T-cell (primary cell): Measurements from ENCODE around the gene WNT10A. TPM values are rescaled to one million over a fixed set of nuclear protein-coding genes. Genes with fewer than 3 reads are reported as not detected.
"Not testable (repeated sequence)": the region's sequence is repeated elsewhere in the genome, so short reads cannot be mapped to it uniquely, and the experiment has no call there.

Source experiments
- ATAC-seq, 4 experiments: fragments of 200-7000 bp in 3 of 4; fragments of 150-1000 bp in 1 of 4; cut with Tn5 transposase; replicated peaks in 1 of 4; 1 replicate in 3 of 4; 2 replicates in 1 of 4; pipeline ENCODE4 v1.10.0; 2021; ENCODE audit warnings: moderate library complexity in 3 of 4, mild to moderate bottlenecking in 2 of 4, moderate number of reproducible peaks in 1 of 4
- CTCF ChIA-PET, 2 donors: fragments of 300-600 bp; sonication (Branson Sonifier 250); formaldehyde crosslinking; loops; one replicate each; lab custom pipeline; 2022; ENCODE audit warnings: antibody characterized with exemption in 2 of 2; lab: Charles Lee
- POLR2A ChIA-PET, 2 donors: fragments of 300-600 bp; sonication (Branson Sonifier 250); formaldehyde crosslinking; loops; one replicate each; lab custom pipeline; 2022; ENCODE audit warnings: antibody characterized with exemption in 2 of 2; lab: Charles Lee
- DNase-seq, 35 experiments: peaks; one replicate each; pipeline versions ENCODE4 v3.0.0 to v3.0.0-alpha.2; 2013 to 2023
- H3K27ac ChIP-seq: one replicate; pipeline ENCODE4 v1.5.1; 2013; ENCODE audit warnings: low read length
- H3K27me3 ChIP-seq, 2 experiments: replicated peaks in 1 of 2; 1 replicate in 1 of 2; 2 replicates in 1 of 2; pipeline versions ENCODE4 v1.6.1 to v1.7.0; 2013; ENCODE audit warnings: low read length in 1 of 2, mixed read lengths in 1 of 2; ENCODE audit not compliant: control insufficient read depth in 2 of 2, insufficient read depth in 2 of 2; ENCODE audit errors: extremely low read depth in 1 of 2
- H3K36me3 ChIP-seq, 2 donors: 1 replicate in 1 of 2; 2 replicates in 1 of 2; pipeline versions ENCODE4 v1.6.1 to v1.7.0; 2013; ENCODE audit warnings: low read length in 1 of 2; ENCODE audit not compliant: control insufficient read depth in 2 of 2, insufficient read depth in 1 of 2; ENCODE audit errors: extremely low read depth in 1 of 2
- H3K4me1 ChIP-seq, 2 experiments: 1 replicate in 1 of 2; 2 replicates in 1 of 2; pipeline versions ENCODE4 v1.6.1 to v1.7.0; 2013; ENCODE audit warnings: low read length in 2 of 2, mixed read lengths in 1 of 2; ENCODE audit not compliant: insufficient read depth in 2 of 2, control insufficient read depth in 1 of 2; ENCODE audit errors: extremely low read depth in 1 of 2
- H3K4me3 ChIP-seq, 2 donors: 1 replicate in 1 of 2; 2 replicates in 1 of 2; pipeline versions ENCODE4 v1.5.1 to v1.7.0; 2013; ENCODE audit warnings: mild to moderate bottlenecking in 2 of 2, low read length in 1 of 2, moderate library complexity in 1 of 2; ENCODE audit not compliant: control insufficient read depth in 1 of 2; ENCODE audit errors: extremely low read depth in 1 of 2
- H3K9me3 ChIP-seq: 2 replicates; pipeline ENCODE4 v1.7.0; 2013
- H3K27ac Mint-ChIP-seq, 2 donors: one replicate each; pipeline ENCODE4 v1.8.0; 2020 to 2021; ENCODE audit warnings: mild to moderate bottlenecking in 2 of 2, mixed read lengths in 2 of 2
- H3K27me3 Mint-ChIP-seq, 2 donors: one replicate each; pipeline ENCODE4 v1.8.0; 2021 to 2022; ENCODE audit warnings: mixed read lengths in 2 of 2
- H3K36me3 Mint-ChIP-seq: one replicate; pipeline ENCODE4 v1.8.0; 2021; ENCODE audit warnings: mixed read lengths
- H3K4me1 Mint-ChIP-seq, 3 donors: one replicate each; pipeline ENCODE4 v1.8.0; 2020 to 2022; ENCODE audit warnings: mixed read lengths in 3 of 3, mild to moderate bottlenecking in 1 of 3
- H3K4me3 Mint-ChIP-seq, 3 donors: one replicate each; pipeline ENCODE4 v1.8.0; 2020 to 2022; ENCODE audit warnings: mild to moderate bottlenecking in 3 of 3, mixed read lengths in 3 of 3, moderate library complexity in 3 of 3
- H3K9me3 Mint-ChIP-seq, 3 donors: one replicate each; pipeline ENCODE4 v1.8.0; 2020 to 2022; ENCODE audit warnings: mixed read lengths in 3 of 3
- WGBS: methylation state at CpG from one replicate; pipeline ENCODE4 v1.1.5; 2013; ENCODE audit warnings: missing lambda C conversion rate; ENCODE audit not compliant: insufficient coverage; 5-methylcytosine and 5-hydroxymethylcytosine counted together
- total RNA-seq, 35 experiments: library from RNA in 6 of 35; stranded (reverse) in 6 of 35; fragments of 120-200 nt in 1 of 35; gene quantifications; one replicate each; pipeline versions ENCODE4 v1.2.1 to v1.2.4 and lab custom pipeline; 2013 to 2026

Gene WNT10A
- total RNA-seq, 5 donors from 2014 or later (not counting 1 experiment from before 2014, with no cell fraction given) = 3.1 to 10.7 (median 6.1) TPM

DNA sequence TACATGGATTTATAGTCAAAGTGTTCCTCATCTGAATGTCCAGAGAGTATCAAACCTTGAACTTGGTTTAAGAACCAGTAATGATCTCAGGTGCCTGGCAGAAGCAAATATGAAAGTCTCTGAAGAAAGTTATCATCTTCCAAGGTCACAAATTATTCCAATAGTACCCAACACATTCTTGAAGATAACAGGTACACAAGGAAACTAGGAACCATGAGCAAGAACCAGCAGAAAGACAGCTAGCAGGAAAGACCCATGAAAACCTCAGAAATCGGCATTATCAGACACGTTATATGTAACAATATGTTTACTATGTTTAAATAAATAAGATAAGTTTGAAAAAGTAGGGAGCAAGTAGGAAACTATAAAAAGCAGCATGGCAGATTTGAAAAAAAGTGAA, 43.2 kb upstream of the WNT10A start:
- Histone ChIP-seq H3K9me3 (peaks cover 3% of the 10 kb centered on the region), H3K27ac (no peak overlapping the region), H3K4me1 (no peaks in the 10 kb centered on the region), H3K27me3 (peaks cover 6 to 31% of the 10 kb centered on the region in 2 experiments), H3K36me3 (no peaks in the 10 kb centered on the region), H3K4me3 (no peak overlapping the region)
- H3K27me3 Mint-ChIP-seq = peaks cover 37 to 59% of the 10 kb centered on the region in 2 donors
- no CpG with 5 or more reads among the region's 2 CpGs for WGBS
- H3K27ac Mint-ChIP-seq = no peak overlapping the region
- ATAC-seq (no peak), DNase-seq (no peak)
- H3K9me3 Mint-ChIP-seq = peaks cover 0 to 13% (median 10%) of the 10 kb centered on the region in 3 donors
- H3K36me3 Mint-ChIP-seq = no peaks in the 10 kb centered on the region
- no peaks in the 10 kb centered on the region for H3K4me1 Mint-ChIP-seq
- POLR2A ChIA-PET = no interaction called here
- CTCF ChIA-PET = interaction anchor here in 1 of 2 donors (0.5 to 1.4 kb wide), 4 partner anchors 10 to 636 kb away, joined by 3 read pairs; no protein-coding TSS in a partner anchor
- no peak overlapping the region for H3K4me3 Mint-ChIP-seq

DNA sequence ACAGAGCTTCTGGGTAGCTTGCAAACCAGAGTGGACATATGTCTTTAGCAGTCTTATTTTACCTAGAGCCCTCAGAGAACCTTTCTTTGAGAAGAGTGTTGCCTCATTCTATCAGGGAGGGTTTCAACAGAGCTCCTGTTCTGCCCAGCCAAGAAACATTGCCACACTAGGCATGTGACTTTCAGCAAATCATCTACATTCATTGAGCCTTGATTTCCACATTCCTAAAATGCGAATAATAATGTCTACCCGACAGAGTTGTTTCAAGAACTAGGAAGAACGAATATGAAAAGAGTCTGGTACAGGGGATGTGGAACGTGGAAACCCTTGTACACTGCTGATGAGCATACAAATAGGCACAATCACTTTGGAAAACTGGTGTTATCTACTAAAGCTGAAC, 41.2 kb upstream of the WNT10A start:
- H3K27me3 ChIP-seq = peaks cover 6 to 20% of the 10 kb centered on the region in 2 experiments
- ChIA-PET POLR2A (no interaction called here), CTCF (interaction anchor here in 1 of 2 donors (0.6 kb wide), 2 partner anchors 119 to 398 kb away, joined by 4 to 6 read pairs; no protein-coding TSS in a partner anchor)
- H3K4me3 ChIP-seq = no peak overlapping the region
- Mint-ChIP-seq H3K9me3 (peaks cover 2 to 16% (median 10%) of the 10 kb centered on the region in 3 donors), H3K27ac (no peak overlapping the region), H3K36me3 (no peaks in the 10 kb centered on the region), H3K4me3 (no peak overlapping the region), H3K4me1 (no peaks in the 10 kb centered on the region), H3K27me3 (peaks cover 35 to 58% of the 10 kb centered on the region in 2 donors)
- DNase-seq (no peak), ATAC-seq (no peak)
- H3K4me1 ChIP-seq = no peaks in the 10 kb centered on the region
- WGBS = no CpG with 5 or more reads among the region's 4 CpGs
- no peaks in the 10 kb centered on the region for H3K36me3 ChIP-seq
- H3K27ac ChIP-seq = no peak overlapping the region
- H3K9me3 ChIP-seq = peaks cover 3% of the 10 kb centered on the region

- H3K4me3 Mint-ChIP-seq = no peak overlapping the region
- H3K27ac Mint-ChIP-seq = no peak overlapping the region
- H3K36me3 Mint-ChIP-seq = no peaks in the 10 kb centered on the region
- no peak for DNase-seq
- H3K4me1 Mint-ChIP-seq = no peaks in the 10 kb centered on the region
- Histone ChIP-seq H3K9me3 (peaks cover 3% of the 10 kb centered on the region), H3K4me1 (no peaks in the 10 kb centered on the region), H3K27me3 (peaks cover 4 to 16% of the 10 kb centered on the region in 2 experiments), H3K4me3 (no peak overlapping the region), H3K27ac (no peak overlapping the region), H3K36me3 (no peaks in the 10 kb centered on the region)
- ChIA-PET POLR2A (no interaction called here), CTCF (no interaction called here)
- H3K9me3 Mint-ChIP-seq = peaks cover 3 to 17% (median 10%) of the 10 kb centered on the region in 3 donors
- no CpG with 5 or more reads among the region's 1 CpG for WGBS
- ATAC-seq = no peak
- peaks cover 35 to 55% of the 10 kb centered on the region in 2 donors for H3K27me3 Mint-ChIP-seq
Observed at GRCh38 chr2:218839888-218840287, 40.8 kb upstream of the WNT10A start.

GRCh38 chr2:218844334-218844733, 36.3 kb upstream of the WNT10A start:
- H3K27ac Mint-ChIP-seq, ATAC-seq, H3K4me3 ChIP-seq, H3K27ac ChIP-seq, H3K4me3 Mint-ChIP-seq, H3K4me1 Mint-ChIP-seq, H3K9me3 Mint-ChIP-seq, POLR2A ChIA-PET, H3K9me3 ChIP-seq, H3K4me1 ChIP-seq, H3K36me3 Mint-ChIP-seq, DNase-seq, H3K36me3 ChIP-seq: not testable (repeated sequence)
- peaks cover 4 to 27% of the 10 kb centered on the region in 2 experiments for H3K27me3 ChIP-seq
- no CpG with 5 or more reads among the region's 5 CpGs for WGBS
- CTCF ChIA-PET = interaction anchor here in 1 of 2 donors (0.6 kb wide), 1 partner anchor 67 kb away, joined by 3 read pairs; no protein-coding TSS in a partner anchor
- peaks cover 17 to 31% of the 10 kb centered on the region in 2 donors for H3K27me3 Mint-ChIP-seq

- H3K4me1 ChIP-seq, H3K4me3 ChIP-seq, H3K4me1 Mint-ChIP-seq, H3K9me3 ChIP-seq, H3K36me3 ChIP-seq, ATAC-seq, DNase-seq, H3K27ac Mint-ChIP-seq, H3K4me3 Mint-ChIP-seq, H3K36me3 Mint-ChIP-seq, H3K9me3 Mint-ChIP-seq, H3K27ac ChIP-seq: not testable (repeated sequence)
- no CpG with 5 or more reads among the region's 18 CpGs for WGBS
- CTCF ChIA-PET = interaction anchor here (0.5 to 1.5 kb wide), 23 partner anchors 10 to 575 kb away, joined by 3 to 8 read pairs (median 3); partner anchors contain the start of genes CTDSP1 (in 1 of the 2) and TTLL4 (in 1 of the 2)
- H3K27me3 ChIP-seq = peaks cover 2 to 37% of the 10 kb centered on the region in 2 experiments
- POLR2A ChIA-PET = interaction anchor here in 1 of 2 donors (0.6 kb wide), 1 partner anchor 238 kb away, joined by 7 read pairs; no protein-coding TSS in a partner anchor
- peaks cover 19 to 25% of the 10 kb centered on the region in 2 donors for H3K27me3 Mint-ChIP-seq
Observed at GRCh38 chr2:218846963-218847362, 33.7 kb upstream of the WNT10A start.

DNA sequence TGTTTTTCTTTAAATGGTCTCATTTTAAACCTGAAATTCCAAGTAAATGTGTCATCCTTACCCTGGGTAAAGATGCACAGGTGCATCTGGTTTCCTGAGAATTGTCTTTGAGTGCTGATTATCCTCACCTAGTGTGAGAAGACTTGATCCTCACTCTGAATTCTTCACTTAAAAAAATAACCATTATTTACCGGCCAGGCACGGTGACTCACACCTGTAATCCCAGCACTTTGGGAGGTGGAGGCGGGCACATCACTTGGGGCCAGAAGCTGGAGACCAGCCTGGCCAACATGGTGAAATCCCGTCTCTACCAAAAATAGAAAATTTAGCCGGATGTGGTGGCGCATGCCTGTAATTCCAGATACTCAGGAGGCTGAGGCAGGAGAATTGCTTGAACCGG, 30.9 kb upstream of the WNT10A start:
- Mint-ChIP-seq H3K9me3 (no peaks in the 10 kb centered on the region), H3K36me3 (no peaks in the 10 kb centered on the region), H3K27me3 (peaks cover 31 to 35% of the 10 kb centered on the region in 2 donors), H3K4me1 (peaks cover 0 to 3% (median 0%) of the 10 kb centered on the region in 3 donors), H3K27ac (no peak overlapping the region), H3K4me3 (no peak overlapping the region)
- Histone ChIP-seq H3K9me3 (no peaks in the 10 kb centered on the region), H3K4me1 (peaks cover 0 to 10% of the 10 kb centered on the region in 2 experiments), H3K4me3 (no peak overlapping the region), H3K36me3 (no peaks in the 10 kb centered on the region), H3K27me3 (peaks cover 9 to 58% of the 10 kb centered on the region in 2 experiments), H3K27ac (no peak overlapping the region)
- DNase-seq (no peak), ATAC-seq (no peak)
- ChIA-PET POLR2A (no interaction called here), CTCF (interaction anchor here (0.5 to 1.0 kb wide), 3 partner anchors 10 to 114 kb away, joined by 3 to 7 read pairs (median 4); partner anchors contain the start of gene WNT6 (in 1 of the 2))
- WGBS = 96% methylated on average over 4 of the region's 7 CpGs
